ENCODE results near the gene ADAR.

GRCh38 chr1:154615411-154615810 lies 7.4 kb upstream of the ADAR start:
- TF ChIP-seq POLR2A (IDR thresholded peaks at IDR 0.05; ENCODE audit: low read depth, low read length) (no peak), CTCF (conservative IDR thresholded peaks at IDR 0.05; ENCODE audit: low read depth, low read length) (no peak), RCOR1 (IDR thresholded peaks at IDR 0.05; ENCODE audit: insufficient replicate concordance, low read length) (no peak), MAFK (IDR thresholded peaks at IDR 0.05; ENCODE audit: low read depth, low read length) (no peak), FOS (IDR thresholded peaks at IDR 0.05; ENCODE audit: low read depth, low read length) (no peak), CEBPB (IDR thresholded peaks at IDR 0.05; ENCODE audit: low read depth, low read length) (no peak), SMC3 (IDR thresholded peaks at IDR 0.05; ENCODE audit: low read depth, low read length) (no peak), MXI1 (IDR thresholded peaks at IDR 0.05; ENCODE audit: borderline replicate concordance, low read depth, low read length) (no peak), RAD21 (IDR thresholded peaks at IDR 0.05; ENCODE audit: low read length) (no peak), RFX5 (IDR thresholded peaks at IDR 0.05; ENCODE audit: low read depth, low read length) (no peak), USF2 (IDR thresholded peaks at IDR 0.05; ENCODE audit: low read depth, low read length) (no peak)
